Lung microvascular endothelial cell (primary cell): ENCODE results near the gene APOD. TPM values are rescaled to one million over a fixed set of nuclear protein-coding genes. Genes with fewer than 3 reads are reported as not detected.
A peak's percentile ranks its signal among the peaks of the same experiment; 100 is the strongest.
"Not testable (repeated sequence)": the region's sequence is repeated elsewhere in the genome, so short reads cannot be mapped to it uniquely, and the experiment has no call there.

Experiments used
- DNase-seq, 2 donors: peaks; one replicate each; pipeline versions ENCODE4 v3.0.0 to v3.0.0-alpha.2; 2010; ENCODE audit warnings: low read depth in 2 of 2
- total RNA-seq: library from RNA; depleted of rRNA; stranded (reverse); fragments of >200 nt; gene quantifications from 2 replicates; pipeline ENCODE4 v1.2.1, GENCODE V29; 2014

Gene APOD
- total RNA-seq, 1 donor from 2014 or later, result 144 TPM

DNA sequence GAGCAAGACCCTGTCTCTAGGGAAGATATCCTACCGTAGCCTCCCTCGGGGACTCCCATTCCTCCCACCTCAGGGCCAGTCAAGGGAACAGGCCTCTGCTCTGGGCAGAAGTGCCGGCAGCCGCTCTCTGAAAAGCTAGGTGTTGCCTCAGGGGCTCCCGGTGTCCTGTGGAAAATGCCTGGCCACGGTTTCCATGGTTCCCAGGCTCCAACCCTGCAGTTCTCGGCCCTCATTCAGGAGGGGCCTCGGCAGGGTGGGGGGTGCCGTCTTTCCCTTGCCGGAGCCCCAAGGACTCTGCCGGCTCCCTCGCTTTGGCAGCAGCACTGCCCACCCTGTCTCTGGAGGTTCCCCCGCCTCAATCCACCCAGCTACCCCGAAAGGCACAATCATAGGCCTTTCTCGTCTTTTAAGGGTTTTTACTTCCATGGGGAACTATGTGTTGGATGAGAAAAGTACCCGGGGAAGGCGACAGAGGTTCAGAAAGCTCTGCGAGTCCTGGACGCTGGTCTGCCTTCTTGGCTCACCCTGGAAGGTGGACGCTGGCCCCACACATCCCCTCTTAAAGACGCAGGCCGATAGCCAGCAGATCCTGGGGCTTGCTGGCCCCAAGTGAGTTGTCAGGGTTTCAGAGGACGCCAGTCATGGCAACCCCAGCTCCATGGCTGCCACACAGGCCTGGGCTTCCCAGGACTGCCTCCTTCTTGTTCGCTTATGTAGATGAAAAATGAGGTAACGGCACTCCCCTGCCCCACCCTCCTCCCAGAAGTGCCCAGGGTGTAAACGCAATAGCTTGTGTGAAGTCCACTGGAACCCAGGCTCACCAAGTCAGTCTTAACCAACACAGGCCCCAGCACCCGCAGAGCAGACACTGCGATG lies 34.3 kb upstream of the APOD start:
- DNase-seq, result peak in 1 of 2 donors; percentile 14

DNA sequence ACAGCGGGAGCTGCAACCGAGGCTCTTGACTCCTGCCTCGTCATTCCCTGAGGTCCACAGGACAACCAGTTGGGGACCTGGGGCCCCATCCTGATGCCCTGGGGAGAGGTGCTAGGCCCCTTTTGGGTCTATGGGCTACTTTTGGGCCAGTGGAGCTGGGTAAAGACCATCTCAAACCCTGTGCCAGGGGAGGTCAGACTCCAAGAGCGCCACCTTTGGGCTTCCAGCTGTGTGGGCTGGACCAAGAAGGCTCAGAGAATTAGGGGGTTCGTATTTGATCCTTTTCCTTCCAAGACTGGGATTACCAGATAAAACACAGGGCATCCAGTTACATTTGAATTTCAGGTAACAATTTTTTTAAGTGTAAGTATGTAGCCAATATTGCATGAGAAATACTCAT lies 33.4 kb upstream of the APOD start:
- not testable (repeated sequence) for DNase-seq

DNA sequence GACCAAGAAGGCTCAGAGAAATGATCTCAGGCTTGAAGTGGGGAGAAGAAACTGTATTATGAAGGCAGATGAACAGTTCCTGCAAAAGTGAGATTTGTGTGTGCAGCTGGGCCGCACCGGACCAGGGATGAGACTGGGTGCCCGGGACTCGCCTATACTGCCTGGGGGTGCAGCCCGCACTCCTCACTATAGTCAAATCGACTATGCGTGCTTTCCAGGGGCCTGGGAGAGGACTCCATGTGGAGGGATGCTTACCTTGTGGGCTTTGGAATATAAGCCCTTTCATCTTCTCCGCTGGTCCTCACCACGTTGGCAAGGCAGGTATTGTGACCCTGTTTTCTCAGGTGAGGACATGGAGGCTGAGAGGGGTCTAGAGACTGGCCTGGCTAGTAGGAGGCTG lies 32.9 kb upstream of the APOD start:
- DNase-seq, result no peak

DNA sequence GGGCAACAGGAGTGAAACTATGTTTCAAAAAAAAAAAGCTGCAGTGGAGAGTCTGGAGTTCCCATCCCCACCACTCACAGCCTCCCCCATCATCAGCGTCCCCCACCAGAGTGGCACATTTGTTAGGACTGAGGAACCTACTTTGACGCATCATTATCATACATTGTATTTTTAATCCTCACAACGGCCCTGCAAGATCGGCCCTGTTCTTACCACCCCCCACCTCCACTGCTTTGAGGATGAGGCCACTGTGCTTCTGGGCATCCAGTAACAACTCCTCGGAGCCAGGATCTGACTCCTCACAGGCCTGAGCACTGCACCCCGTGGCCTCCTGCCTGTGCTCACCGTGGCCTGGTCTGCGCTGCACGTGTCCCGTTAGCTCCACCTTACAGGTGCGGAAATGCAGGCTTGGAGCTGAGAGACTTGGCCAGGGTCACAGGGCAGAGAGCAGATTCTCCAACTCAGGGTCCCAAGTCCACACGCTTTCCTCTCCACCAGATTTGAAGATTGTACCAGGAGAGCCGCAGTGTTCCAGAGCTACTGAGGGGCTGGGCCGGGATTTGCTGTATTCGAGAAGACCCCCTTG lies 32.3 kb upstream of the APOD start:
- not testable (repeated sequence) for DNase-seq

DNA sequence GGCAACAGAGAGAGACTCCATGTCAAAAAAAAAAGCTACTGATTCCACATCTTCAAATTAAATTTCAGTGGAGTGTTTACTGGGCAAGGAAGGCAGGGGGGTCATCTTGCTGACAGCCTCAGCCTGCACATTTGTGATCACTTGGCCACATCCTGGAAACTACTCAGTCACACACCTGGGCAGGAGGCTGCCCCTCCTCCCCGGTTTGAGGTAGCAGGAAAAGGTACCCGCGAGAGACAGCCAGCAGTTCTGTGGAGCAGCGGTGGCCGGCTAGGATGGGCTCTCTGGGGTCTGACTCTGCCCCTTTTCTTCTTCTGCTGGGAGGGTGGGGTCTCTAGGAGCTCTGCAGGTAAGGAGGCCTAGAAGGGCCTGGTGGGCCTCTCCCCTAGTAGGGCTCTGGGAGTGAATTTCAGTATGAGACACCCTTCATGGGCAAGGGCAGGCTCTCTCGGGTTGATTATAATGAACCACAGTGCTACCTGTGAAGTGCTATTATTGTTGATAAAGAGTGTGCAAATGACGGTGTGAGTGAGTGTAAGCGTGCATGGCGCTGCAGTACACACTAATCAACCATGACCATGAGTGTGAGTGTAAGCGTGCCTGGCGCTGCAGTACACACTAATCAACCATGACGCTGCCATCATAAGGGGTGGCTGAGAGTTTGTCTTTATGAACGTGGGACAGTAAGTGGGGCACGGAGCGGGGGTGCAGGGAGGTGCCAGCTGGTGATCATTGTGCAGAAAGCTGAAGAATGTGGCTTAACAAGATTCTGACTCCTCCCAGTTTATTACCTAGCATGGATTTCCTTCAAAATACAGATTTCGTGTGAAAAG lies 31.1 kb upstream of the APOD start:
- not testable (repeated sequence) for DNase-seq

DNA sequence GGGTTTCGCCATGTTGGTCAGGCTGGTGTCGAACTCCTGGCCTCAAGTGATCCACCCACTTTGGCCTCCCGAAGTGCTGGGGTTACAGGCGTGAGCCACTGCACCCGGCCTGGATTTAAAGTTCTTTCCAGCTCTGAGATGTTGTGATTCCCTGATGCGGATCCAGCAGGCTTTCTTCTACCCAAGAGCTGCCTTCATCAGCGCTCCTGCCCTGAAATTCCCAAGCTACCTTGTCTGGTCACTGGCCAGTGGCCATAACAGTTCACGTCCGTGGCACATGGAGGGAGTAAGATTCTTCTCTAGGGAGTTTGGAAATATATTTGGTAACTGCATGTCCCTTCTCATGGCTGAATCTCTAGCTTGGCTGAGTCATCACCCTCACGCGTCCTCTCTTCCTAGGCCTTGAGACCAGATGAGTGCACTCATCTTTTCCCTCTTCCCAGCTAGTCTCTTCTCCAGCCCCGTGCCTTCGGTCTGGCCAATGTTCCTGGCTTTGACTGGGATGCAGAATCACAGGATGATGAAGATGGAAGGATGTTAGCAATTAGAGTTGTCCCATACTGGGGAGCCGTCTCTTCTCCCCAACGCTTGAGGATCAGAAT lies 29.8 kb upstream of the APOD start:
- DNase-seq, result no peak

DNA sequence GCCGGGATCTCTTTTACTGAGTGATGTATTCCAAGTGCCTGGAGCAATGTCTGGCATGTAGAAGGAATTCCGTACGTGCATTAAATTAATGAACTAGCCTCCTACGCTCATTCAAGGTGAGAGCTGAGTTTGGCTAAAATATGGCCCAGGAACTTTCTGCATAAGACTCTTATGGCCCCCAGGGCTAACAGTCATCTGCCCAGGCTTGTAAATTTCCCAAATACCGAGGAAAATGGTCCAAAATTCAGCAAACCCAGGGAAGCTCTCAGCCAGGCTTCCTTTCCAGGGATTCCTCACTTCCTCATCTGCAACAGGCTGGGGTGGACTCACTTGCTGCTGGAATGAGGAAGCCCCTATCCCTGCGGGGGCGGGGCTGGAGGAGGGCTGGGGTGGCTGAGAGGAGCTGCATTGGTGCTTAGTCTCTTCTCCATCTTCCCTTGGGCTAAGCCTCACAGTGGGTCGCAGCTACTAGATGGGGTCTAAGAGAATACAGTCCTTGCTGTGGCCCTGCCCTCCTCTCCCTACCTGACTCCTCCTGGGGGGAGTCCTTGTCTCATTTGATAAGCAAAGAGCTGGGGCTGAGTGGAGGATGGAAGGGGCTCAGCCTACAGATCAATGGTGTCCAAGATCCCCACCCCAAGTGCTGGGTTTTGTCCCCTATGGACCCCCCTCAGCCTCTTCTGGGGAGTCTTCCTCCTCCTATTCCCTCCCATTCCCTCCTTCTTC lies 28.5 kb upstream of the APOD start:
- no peak for DNase-seq

DNA sequence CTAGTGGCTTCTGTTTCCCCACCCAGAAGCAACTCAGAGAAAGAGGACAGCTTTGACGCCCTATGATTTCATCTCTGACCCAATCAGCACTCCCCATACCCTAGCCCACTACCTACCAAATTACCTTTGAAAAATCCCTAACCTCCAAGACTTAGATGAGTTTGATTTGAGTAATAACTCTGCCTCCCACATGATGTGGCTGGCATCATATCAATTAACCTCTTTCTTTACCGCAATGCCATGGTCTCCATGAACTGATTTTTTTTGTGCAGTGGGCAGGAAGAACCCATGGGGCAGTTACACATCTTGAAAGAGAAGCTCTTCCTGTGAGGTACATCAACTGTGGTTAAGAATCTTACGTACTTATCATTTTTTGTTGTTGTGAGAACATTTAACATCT lies 25.5 kb upstream of the APOD start:
- DNase-seq, result no peak

DNA sequence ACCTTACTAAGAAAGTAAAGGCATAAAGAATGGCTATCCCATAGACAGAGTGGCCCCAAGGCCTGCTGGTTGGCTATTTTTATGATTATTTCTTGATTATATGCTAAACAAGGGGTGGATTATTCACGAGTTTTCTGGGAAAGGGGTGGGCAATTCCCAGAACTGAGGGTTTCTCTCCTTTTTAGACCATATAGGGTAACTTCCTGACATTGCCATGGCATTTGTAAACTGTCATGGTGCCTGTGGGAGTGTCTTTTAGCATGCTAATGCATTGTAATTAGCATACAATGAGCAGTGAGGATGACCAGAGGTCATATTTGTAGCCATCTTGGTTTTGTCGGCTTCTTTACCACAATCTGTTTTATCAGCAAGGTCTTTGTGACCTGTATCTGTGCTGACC lies 18.0 kb upstream of the APOD start:
- not testable (repeated sequence) for DNase-seq

DNA sequence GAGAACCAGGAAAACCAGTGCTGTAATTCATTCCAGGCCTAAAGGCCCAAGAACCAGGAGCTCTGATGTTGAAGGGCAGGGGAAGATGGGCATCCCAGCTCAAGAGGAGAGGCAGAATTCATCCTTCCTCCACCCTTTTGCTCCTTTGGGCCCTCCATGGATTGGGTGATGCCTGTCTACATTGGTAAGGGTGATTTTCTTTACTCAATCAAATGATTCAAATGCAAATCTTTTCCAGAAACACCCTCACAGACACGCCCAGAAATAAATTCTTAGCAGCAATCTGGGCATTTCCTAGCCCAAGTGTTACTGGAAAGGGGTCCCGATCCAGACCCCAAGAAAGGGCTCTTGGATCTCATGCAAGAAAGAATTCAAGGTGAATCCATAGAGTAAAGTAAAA lies 17.6 kb upstream of the APOD start:
- no peak for DNase-seq

DNA sequence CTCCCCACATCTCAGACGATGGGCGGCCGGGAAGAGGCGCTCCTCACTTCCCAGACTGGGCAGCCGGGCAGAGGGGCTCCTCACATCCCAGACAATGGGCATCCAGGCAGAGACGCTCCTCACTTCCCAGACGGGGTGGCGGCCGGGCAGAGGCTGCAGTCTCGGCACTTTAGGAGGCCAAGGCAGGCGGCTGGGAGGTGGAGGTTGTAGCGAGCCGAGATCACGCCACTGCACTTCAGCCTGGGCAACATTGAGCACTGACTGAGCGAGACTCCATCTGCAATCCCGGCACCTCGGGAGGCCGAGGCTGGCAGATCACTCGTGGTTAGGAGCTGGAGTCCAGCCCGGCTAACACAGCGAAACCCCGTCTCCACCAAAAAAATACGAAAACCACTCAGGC lies 16.2 kb upstream of the APOD start:
- not testable (repeated sequence) for DNase-seq

DNA sequence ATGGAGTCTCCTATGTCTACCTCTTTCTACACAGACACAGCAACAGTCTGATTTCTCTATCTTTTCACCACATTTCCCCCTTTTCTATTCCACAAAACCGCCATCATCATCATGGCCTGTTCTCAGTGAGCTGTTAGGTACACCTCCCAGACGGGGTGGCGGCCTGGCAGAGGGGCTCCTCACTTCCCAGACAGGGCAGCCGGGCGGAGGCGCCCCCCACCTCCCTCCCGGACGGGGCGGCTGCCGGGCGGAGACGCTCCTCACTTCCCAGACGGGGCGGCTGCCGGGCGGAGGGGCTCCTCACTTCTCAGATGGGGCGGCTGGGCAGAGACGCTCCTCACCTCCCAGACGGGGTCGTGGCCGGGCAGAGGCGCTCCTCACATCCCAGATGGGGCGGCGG lies 15.8 kb upstream of the APOD start:
- DNase-seq, result not testable (repeated sequence)

DNA sequence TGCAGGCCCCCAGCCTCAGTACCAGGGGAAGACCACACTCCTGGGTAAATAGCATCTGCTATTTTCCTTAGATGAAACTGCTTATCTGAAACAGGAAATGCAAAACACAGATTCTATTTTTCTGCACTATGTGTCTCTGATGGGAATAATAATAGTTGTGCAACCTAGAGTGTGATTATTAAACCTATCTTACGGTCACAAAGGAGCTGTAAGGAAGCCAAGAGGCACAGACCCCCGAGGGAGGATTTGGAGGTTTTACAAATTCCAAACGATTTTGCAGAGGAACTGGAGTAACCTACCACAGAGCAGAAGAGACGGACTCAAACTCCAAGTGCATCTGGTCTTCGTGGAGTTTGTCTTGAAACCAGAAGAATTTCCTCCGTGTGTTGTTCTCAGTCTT lies 14.1 kb upstream of the APOD start:
- DNase-seq, result no peak

DNA sequence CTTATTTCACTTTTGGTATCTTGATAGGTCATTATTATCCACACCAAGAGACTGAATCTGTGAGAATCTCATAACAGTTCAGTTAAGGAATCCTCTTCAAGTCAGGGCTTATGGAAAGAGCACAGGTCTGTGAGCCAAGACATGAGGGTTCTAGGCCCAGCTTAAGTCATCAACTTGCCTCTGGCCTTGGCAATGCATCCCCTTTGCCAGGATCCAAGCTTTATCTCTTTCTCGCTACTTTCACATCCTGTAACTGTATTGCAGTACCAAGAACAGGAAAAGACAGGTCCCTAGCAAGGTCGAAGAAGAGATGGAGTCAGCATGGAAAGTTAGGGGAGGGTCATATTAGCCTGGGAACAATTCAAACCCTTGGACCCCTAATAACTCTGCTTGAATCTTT lies 13.5 kb upstream of the APOD start:
- no peak for DNase-seq

DNA sequence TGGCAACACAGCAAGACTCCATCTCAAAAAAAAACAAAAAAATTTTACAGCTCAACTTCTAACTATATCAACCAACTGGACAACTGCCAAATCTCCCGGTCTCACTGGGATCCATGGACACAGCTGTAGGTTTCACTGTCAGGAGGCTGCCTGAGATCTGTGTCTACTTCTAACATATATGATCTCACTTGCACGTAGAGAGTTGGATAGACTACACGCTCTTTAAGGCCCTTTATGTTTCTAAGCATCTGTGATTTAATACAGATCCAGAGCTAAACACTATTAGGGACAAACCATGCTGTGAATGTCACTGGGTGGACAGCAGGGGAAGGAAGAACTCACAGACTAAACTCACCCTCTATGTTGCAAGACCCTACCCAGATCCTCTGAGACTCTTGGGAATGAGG lies 13.0 kb upstream of the APOD start:
- no peak for DNase-seq

DNA sequence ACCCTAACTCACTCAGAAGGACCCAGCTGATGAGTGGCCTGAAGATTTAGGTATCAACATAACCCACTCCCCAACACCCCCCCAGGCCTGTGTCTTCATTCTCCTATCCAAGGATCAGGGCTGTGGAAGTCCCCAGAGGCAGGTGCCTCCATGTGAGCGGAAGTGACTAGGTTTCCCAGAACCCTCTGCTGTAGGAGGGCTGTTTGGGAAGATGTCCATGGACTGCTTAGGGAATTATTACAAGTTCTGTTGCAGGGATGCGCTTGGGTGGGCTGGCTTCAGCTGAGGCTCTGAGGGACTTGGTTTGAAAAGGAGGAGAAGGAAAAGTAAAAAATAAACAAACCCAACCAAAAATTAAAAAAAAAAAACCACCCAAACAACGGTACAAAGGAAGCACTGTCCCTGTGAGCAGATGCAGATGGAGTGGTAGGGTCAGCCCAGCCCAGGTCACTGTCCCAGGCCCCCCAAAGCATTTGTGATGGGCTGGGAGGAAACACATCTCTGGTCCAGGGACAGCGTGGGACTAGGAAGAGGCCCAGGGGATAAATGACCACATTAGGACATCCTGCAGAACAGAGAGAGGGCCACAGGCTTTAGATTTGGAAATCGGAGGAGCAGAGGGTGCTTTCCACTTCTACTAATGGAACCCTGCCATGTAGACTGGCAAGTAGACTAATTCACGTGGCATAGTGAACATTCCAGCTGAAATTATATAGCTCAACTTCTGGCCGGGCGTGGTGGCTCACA lies 12.2 kb upstream of the APOD start:
- DNase-seq, result no peak

DNA sequence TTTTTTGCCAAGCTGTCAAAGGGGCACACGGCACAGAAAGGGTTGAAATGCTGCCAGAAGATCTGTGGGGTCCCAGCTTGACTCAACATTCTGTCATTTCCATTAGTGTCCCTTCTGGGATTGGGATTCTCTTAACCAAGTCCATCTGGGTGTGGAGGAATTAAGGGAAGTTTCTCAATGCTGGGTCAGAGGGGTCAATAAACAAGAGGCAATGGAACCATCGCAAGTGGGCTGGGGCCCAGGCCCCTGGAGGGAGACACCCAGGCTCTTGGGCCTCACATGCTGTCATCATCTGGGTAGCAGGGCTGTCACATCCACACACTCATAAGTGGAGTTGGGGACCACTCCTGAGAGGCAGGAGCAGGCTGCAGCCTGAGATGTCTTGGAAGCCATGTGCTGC lies 8.1 kb upstream of the APOD start:
- DNase-seq, result no peak

DNA sequence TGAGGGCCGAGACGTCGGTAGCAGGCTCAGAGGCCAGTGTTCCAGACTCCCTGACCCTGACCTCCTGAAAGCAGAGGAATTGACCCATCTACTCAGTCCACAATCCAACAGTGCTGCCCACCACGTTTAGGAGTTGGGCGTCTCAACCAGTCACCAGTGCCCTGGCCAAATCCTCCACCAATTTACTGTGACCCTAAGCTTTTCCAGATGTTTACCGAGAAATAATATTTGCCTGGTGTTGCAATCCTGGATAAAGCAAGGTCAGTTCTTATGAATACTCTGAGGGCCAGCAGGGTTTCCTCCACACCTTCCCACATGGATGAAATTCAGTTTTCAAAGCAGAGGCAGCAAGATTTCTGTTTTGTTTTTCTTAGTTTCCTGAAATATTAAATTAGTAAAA lies 7.5 kb upstream of the APOD start:
- no peak for DNase-seq

DNA sequence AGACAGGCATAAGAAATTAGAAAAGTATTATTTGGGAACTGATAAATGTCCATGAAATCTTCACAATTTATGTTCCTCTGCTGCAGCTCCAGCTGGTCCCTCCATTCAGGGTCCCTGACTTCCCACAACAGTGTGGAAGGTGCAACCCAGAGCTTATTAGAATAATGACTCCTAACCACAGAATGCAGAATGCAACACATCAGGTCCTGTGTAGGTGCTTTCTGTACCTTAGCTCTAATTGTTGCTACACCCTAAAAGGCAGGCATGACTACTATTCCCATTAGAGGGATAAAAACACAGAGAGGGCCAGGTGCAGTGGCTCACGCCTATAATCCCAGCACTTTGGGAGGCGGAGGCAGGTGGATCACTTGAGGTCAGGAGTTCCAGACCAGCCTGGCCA lies 6.6 kb upstream of the APOD start:
- DNase-seq, result not testable (repeated sequence)

DNA sequence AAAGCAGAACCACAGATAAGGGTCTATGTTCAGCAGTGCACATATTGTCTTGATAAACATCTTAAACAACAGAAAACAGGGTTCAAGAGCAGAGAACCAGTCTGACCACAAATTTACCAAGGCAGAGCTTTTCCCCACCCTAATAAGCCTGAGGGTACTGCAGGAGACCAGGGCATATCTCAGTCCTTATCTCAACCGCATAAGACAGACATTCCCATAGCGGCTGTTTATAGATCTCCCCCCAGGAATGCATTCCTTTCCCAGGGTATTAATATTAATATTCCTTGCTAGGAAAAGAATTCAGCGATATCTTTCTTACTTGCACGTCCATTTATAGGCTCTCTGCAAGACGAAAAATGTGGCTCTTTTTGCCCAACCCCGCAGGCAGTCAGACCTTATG lies 6.1 kb upstream of the APOD start:
- not testable (repeated sequence) for DNase-seq

DNA sequence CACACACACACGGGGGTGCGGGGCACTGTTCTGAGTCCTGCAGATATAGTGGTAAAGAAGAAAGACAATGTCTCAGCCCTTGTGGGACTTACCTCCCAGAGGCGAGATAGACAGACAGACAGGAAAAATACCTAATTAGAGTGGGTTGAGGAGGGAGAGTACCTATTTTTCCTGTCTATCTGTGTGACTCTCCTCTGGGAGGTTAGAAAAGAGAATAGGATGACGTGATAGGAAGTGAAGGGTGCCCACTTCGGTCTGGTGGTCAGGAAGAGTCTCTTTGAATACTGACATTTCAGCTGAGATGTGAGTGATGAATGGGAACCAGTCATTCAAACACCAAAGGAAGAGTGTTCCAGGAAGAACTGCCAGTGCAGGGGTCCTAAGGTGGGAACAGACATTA lies 4.1 kb upstream of the APOD start:
- DNase-seq, result peak in 1 of 2 donors; percentile 71
